HG02970 (cell line): Measurements from ENCODE around the gene FRS2.

Experiments
- ATAC-seq: cut with Tn5 transposase; IDR thresholded peaks from one replicate; pipeline ENCODE4 v1.9.1; 2021; ENCODE audit warnings: mild to moderate bottlenecking, moderate library complexity, moderate number of reproducible peaks; ENCODE audit not compliant: unreplicated experiment, low FRiP score

The FRS2 gene

GRCh38 chr12:69613351-69613750 lies 143.2 kb downstream of the FRS2 start:
- ATAC-seq, result no peak

GRCh38 chr12:69616025-69616424 lies 145.8 kb downstream of the FRS2 start:
- no peak for ATAC-seq

GRCh38 chr12:69619050-69619449 lies 148.9 kb downstream of the FRS2 start:
- ATAC-seq, result no peak

DNA sequence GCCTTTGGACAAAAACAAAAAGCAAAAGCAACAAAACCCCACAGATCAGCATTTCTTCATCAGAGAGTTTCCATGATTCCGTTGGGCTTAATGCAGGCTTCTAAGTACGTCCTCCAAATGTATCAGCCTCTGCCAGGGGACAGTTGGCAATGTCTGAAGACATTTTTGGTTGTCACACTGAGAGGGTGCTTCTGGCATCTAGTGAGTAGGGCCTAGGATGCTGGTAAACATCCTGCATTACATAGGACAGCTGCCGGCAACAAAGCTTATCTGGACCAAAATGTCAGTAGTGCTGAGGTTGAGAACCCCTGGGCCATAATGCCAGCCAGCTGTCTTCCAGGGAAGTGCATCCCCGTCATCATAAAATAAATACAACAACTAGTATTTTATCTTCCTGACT lies 149.9 kb downstream of the FRS2 start:
- no peak for ATAC-seq

DNA sequence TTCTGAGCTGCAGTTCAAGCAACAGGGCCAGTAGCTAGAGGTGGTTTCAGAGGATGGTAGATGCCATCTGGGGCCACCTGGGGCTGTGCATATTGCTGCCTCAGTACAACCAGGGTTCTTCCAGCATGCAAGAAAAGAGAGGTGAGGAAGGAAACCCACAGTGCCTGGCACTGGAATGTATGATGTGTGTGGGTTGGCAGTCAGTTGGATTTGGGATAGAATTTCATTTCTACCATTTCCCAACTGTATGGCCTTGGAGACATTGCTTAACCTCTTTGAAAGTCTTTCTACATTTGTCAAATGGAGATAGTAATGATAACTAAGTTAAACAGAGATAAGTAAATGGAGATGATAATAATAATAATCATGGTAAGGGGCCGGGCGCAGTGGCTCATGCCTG lies 150.7 kb downstream of the FRS2 start:
- ATAC-seq, result no peak

GRCh38 chr12:69621551-69621950 lies 151.4 kb downstream of the FRS2 start:
- no peak for ATAC-seq

- no peak for ATAC-seq
These were observed 153.8 kb downstream of the FRS2 start for GRCh38 chr12:69623970-69624369.

- no peak for ATAC-seq
These were observed 157.3 kb downstream of the FRS2 start for GRCh38 chr12:69627501-69627900.
